Fibroblast of villous mesenchyme (primary cell): Measurements from ENCODE around the gene PRAF2. TPM values are rescaled to one million over a fixed set of nuclear protein-coding genes. Genes with fewer than 3 reads are reported as not detected.

Experiments used
- DNase-seq: peaks from one replicate; pipeline ENCODE4 v3.0.0-alpha.2; 2010; ENCODE audit warnings: low read depth
- H3K4me3 ChIP-seq: 2 replicates; pipeline ENCODE4 v1.5.1; 2011; ENCODE audit warnings: low read depth, mild to moderate bottlenecking, low read length
- CTCF ChIP-seq: IDR thresholded peaks from 2 replicates; pipeline ENCODE4 v1.5.1; 2012; ENCODE audit warnings: low read depth, mild to moderate bottlenecking, low read length; ENCODE audit not compliant: insufficient read depth
- total RNA-seq: library from RNA; depleted of rRNA; stranded (reverse); fragments of >200 nt; gene quantifications from 2 replicates; pipeline ENCODE4 v1.2.3, GENCODE V29; 2012

Gene PRAF2
- total RNA-seq, 1 donor: 15.1 TPM

GRCh38 chrX:49077941-49078340 is 4.1 kb upstream of the PRAF2 start:
- TF ChIP-seq CTCF: no peak

GRCh38 chrX:49075347-49075746 is 1.5 kb upstream of the PRAF2 start:
- H3K4me3 ChIP-seq: no peak overlapping the region
- no peak for TF ChIP-seq CTCF
- DNase-seq: no peak

More at GRCh38 chrX:49077941-49078340, 4.1 kb upstream of the PRAF2 start:
- DNase-seq: no peak
- H3K4me3 ChIP-seq: no peak overlapping the region

- peak overlapping the region; percentile 78 for H3K4me3 ChIP-seq
- DNase-seq: peak; percentile 2
- TF ChIP-seq CTCF: no peak
Measured at GRCh38 chrX:49072712-49073095, 1.1 kb downstream of the PRAF2 start.

- peak; percentile 80 for DNase-seq
- peak overlapping the region; percentile 78 for H3K4me3 ChIP-seq
- no peak for TF ChIP-seq CTCF
Measured at GRCh38 chrX:49071877-49072711, 1.7 kb downstream of the PRAF2 start.

GRCh38 chrX:49070988-49071387 is 2.8 kb downstream of the PRAF2 start:
- DNase-seq: no peak
- no peak for TF ChIP-seq CTCF

GRCh38 chrX:49069038-49069437 is 4.8 kb downstream of the PRAF2 start:
- no peak for TF ChIP-seq CTCF
- no peak for DNase-seq

More at GRCh38 chrX:49070988-49071387, 2.8 kb downstream of the PRAF2 start:
- no peak overlapping the region for H3K4me3 ChIP-seq

More at GRCh38 chrX:49069038-49069437, 4.8 kb downstream of the PRAF2 start:
- H3K4me3 ChIP-seq: no peak overlapping the region
